Retinal pigment epithelial cell (primary cell): ENCODE results near the gene SDHD.
A peak's percentile ranks its signal among the peaks of the same experiment; 100 is the strongest.
"Not testable (repeated sequence)": the region's sequence is repeated elsewhere in the genome, so short reads cannot be mapped to it uniquely, and the experiment has no call there.

ENCODE experiments used
- DNase-seq: peaks from one replicate; pipeline ENCODE4 v3.0.0-alpha.2; 2010; ENCODE audit warnings: low read depth
- H3K4me3 ChIP-seq: 2 replicates; pipeline ENCODE4 v1.5.1; 2011; ENCODE audit warnings: mild to moderate bottlenecking, low read length, control low read depth, moderate library complexity
- CTCF ChIP-seq: conservative IDR thresholded peaks from 2 replicates; pipeline ENCODE4 v1.5.1; 2011; ENCODE audit warnings: low read depth, low read length, control low read depth, inconsistent platforms

Gene SDHD

GRCh38 chr11:112085822-112086421 lies 751 bp upstream of the SDHD start:
- no peak for TF ChIP-seq CTCF
- no peak for DNase-seq

GRCh38 chr11:112087212-112087611 lies 539 bp downstream of the SDHD start:
- TF ChIP-seq CTCF = no peak
- DNase-seq = no peak
- peak overlapping the region; percentile 98 for H3K4me3 ChIP-seq

More at GRCh38 chr11:112085822-112086421, 751 bp upstream of the SDHD start:
- peak overlapping the region; percentile 98 for H3K4me3 ChIP-seq

GRCh38 chr11:112095302-112095701 lies 8.6 kb downstream of the SDHD start:
- H3K4me3 ChIP-seq, DNase-seq: not testable (repeated sequence)

GRCh38 chr11:112096194-112096593 lies 9.5 kb downstream of the SDHD start:
- H3K4me3 ChIP-seq = no peak overlapping the region
- no peak for TF ChIP-seq CTCF
- DNase-seq = no peak

GRCh38 chr11:112097734-112098528 lies 11.3 kb downstream of the SDHD start:
- TF ChIP-seq CTCF = no peak
- H3K4me3 ChIP-seq = no peak overlapping the region
- no peak for DNase-seq

GRCh38 chr11:112100462-112100861 lies 13.8 kb downstream of the SDHD start:
- H3K4me3 ChIP-seq = no peak overlapping the region
- no peak for TF ChIP-seq CTCF
- DNase-seq = no peak

- TF ChIP-seq CTCF = no peak
- H3K4me3 ChIP-seq = no peak overlapping the region
- DNase-seq = no peak
These were observed 16.8 kb downstream of the SDHD start for GRCh38 chr11:112103446-112103845.
